Endothelial cell of umbilical vein (primary cell): ENCODE results near the gene LRP6. TPM values are rescaled to one million over a fixed set of nuclear protein-coding genes. Genes with fewer than 3 reads are reported as not detected.
A peak's percentile ranks its signal among the peaks of the same experiment; 100 is the strongest.

Experiments
- BruUV-seq: library from RNA; stranded (reverse); fragments of 400-500 nt; replicated peaks from 2 replicates; lab custom pipeline; 2021; lab: Mats Ljungman, UMichigan
- CTCF ChIA-PET: fragments of 300-600, 350-600 bp; sonication (Branson Sonifier 250); formaldehyde crosslinking; loops from one replicate; lab custom pipeline; 2021; ENCODE audit warnings: antibody characterized with exemption, inconsistent platforms; lab: Charles Lee
- POLR2A ChIA-PET: fragments of 300-600, 350-600 bp; sonication (Branson Sonifier 250); formaldehyde crosslinking; loops from one replicate; lab custom pipeline; 2021; ENCODE audit warnings: antibody characterized with exemption, inconsistent platforms; lab: Charles Lee
- DNase-seq: peaks from one replicate; pipeline ENCODE4 v3.0.0-alpha.2; 2011; ENCODE audit warnings: low read depth, low spot score
- FAIRE-seq: peaks from 2 replicates; lab custom pipeline; 2011; peaks lifted over from hg19 to GRCh38; lab: Jason Lieb, UNC
- H2AFZ ChIP-seq: 2 replicates; pipeline ENCODE4 v1.6.0; 2012; ENCODE audit warnings: low read depth, low read length, control low read depth, inconsistent platforms
- H3K27ac ChIP-seq: 2 replicates; pipeline ENCODE4 v1.5.1; 2011; ENCODE audit warnings: low read depth, mild to moderate bottlenecking, control low read depth, low read length, moderate library complexity; ENCODE audit not compliant: insufficient read depth
- H3K27me3 ChIP-seq, 2 experiments: 2 replicates each; pipeline versions ENCODE4 v1.6.0 to v1.6.1; 2011; ENCODE audit warnings: low read length in 2 of 2, mixed read lengths in 1 of 2; ENCODE audit not compliant: control insufficient read depth in 2 of 2, insufficient read depth in 2 of 2
- H3K36me3 ChIP-seq, 2 experiments: 2 replicates in 1 of 2; 3 replicates in 1 of 2; pipeline ENCODE4 v1.5.1; 2011; ENCODE audit warnings: low read length in 2 of 2, mild to moderate bottlenecking in 1 of 2, moderate library complexity in 1 of 2; ENCODE audit not compliant: control insufficient read depth in 2 of 2, insufficient read depth in 2 of 2; ENCODE audit errors: extremely low read depth in 1 of 2
- H3K4me1 ChIP-seq: 3 replicates; pipeline ENCODE4 v1.5.1; 2011; ENCODE audit warnings: mild to moderate bottlenecking, low read length; ENCODE audit not compliant: control insufficient read depth, insufficient read depth; ENCODE audit errors: extremely low read depth
- H3K4me2 ChIP-seq: 2 replicates; pipeline ENCODE4 v1.6.1; 2011; ENCODE audit warnings: low read length, control low read depth, mixed read lengths; ENCODE audit not compliant: insufficient read depth
- H3K4me3 ChIP-seq, 3 experiments: fragments of 200-600 bp in 1 of 3; sonication (generic), shearing (Covaris generic) in 1 of 3; replicated peaks in 1 of 3; 2 replicates each; pipeline ENCODE4 v1.5.1; 2011 to 2016; ENCODE audit warnings: control low read depth in 3 of 3, low read length in 3 of 3, mild to moderate bottlenecking in 2 of 3, inconsistent platforms in 1 of 3, low read depth in 1 of 3, moderate library complexity in 1 of 3; ENCODE audit not compliant: insufficient read depth in 1 of 3
- H3K79me2 ChIP-seq: 2 replicates; pipeline ENCODE4 v1.6.0; 2012; ENCODE audit warnings: low read length, inconsistent platforms; ENCODE audit not compliant: control insufficient read depth, insufficient read depth
- H3K9ac ChIP-seq: replicated peaks from 2 replicates; pipeline ENCODE3; 2011; ENCODE audit warnings: low read length, control low read depth; ENCODE audit not compliant: insufficient read depth; ENCODE audit errors: extremely low read depth
- H3K9me1 ChIP-seq: replicated peaks from 3 replicates; pipeline ENCODE4 v1.6.0; 2011; ENCODE audit warnings: mild to moderate bottlenecking, low read length; ENCODE audit not compliant: control insufficient read depth, insufficient read depth; ENCODE audit errors: extremely low read depth
- H3K9me3 ChIP-seq: replicated peaks from 2 replicates; pipeline ENCODE4 v1.5.1; 2012; ENCODE audit warnings: low read length, inconsistent platforms; ENCODE audit not compliant: control insufficient read depth, insufficient read depth
- H4K20me1 ChIP-seq: replicated peaks from 2 replicates; pipeline ENCODE3; 2011; ENCODE audit warnings: mild to moderate bottlenecking, low read length; ENCODE audit not compliant: control insufficient read depth, insufficient read depth; ENCODE audit errors: extremely low read depth
- EZH2 ChIP-seq: IDR thresholded peaks from 2 replicates; pipeline ENCODE4 v1.6.1; 2012; ENCODE audit warnings: borderline replicate concordance, low read depth, mild to moderate bottlenecking, moderate library complexity, low read length, inconsistent platforms; ENCODE audit not compliant: severe bottlenecking
- FOS ChIP-seq: IDR thresholded peaks from 2 replicates; pipeline ENCODE4 v1.6.1; 2011; ENCODE audit warnings: mild to moderate bottlenecking, low read length, moderate library complexity, borderline replicate concordance; ENCODE audit not compliant: insufficient read depth
- GATA2 ChIP-seq: IDR thresholded peaks from 2 replicates; pipeline ENCODE4 v1.7.0; 2011; ENCODE audit warnings: low read depth, mild to moderate bottlenecking, moderate library complexity, mixed read lengths, low read length; ENCODE audit not compliant: insufficient read length, insufficient read depth
- JUN ChIP-seq: IDR thresholded peaks from 2 replicates; pipeline ENCODE4 v1.6.1; 2011; ENCODE audit warnings: borderline replicate concordance, low read depth; ENCODE audit not compliant: insufficient read length, insufficient read depth
- MYC ChIP-seq: IDR thresholded peaks from one replicate; pipeline ENCODE4 v1.6.1; 2011; ENCODE audit warnings: mild to moderate bottlenecking, low read depth, low read length
- POLR2A ChIP-seq: IDR thresholded peaks from 2 replicates; pipeline ENCODE4 v1.6.1; 2012; ENCODE audit warnings: low read depth, mild to moderate bottlenecking, control low read depth, low read length
- POLR2AphosphoS5 ChIP-seq: IDR thresholded peaks from 2 replicates; pipeline ENCODE4 v1.6.1; 2012; ENCODE audit warnings: low read depth, mild to moderate bottlenecking, control low read depth, low read length, moderate library complexity; ENCODE audit not compliant: insufficient read depth
- dilution Hi-C: fragments of 300-500 bp; cut with MboI; formaldehyde crosslinking; loops from one replicate; pipeline ENCODE4 v1.15.0; 2019; ENCODE audit warnings: low sequenced_read_pairs; ENCODE audit not compliant: extremely low pct_ligation_motif_present
- intact Hi-C: fragments of 100-400 bp; cut with micrococcal nuclease; formaldehyde crosslinking; loops from one replicate; pipeline ENCODE4 v1.10.0; 2022
- polyA plus RNA-seq, 4 experiments: library from polyadenylated mRNA; depleted of rRNA in 3 of 4; stranded (reverse) in 3 of 4; unstranded in 1 of 4; fragments of >200 nt; gene quantifications; 2 replicates each; pipeline versions ENCODE4 v1.2.1 to v1.2.3, GENCODE V29; 2011 to 2012; ENCODE audit warnings: missing spikeins in 1 of 4
- total RNA-seq: library from RNA; stranded (reverse); gene quantifications from 2 replicates; pipeline ENCODE4 v1.2.3, GENCODE V29; 2021
- TF ChIP-seq, protein P1 (sequence below): IDR thresholded peaks from 2 replicates; pipeline ENCODE4 v1.6.1; 2011; ENCODE audit not compliant: insufficient read depth, insufficient read length
- TF ChIP-seq, protein P2 (sequence below), 2 donors: IDR thresholded peaks; 1 replicate in 1 of 2; 2 replicates in 1 of 2; pipeline ENCODE4 v1.5.1; 2011; ENCODE audit warnings: low read length in 2 of 2, mild to moderate bottlenecking in 2 of 2, moderate library complexity in 2 of 2, control low read depth in 1 of 2, inconsistent platforms in 1 of 2, low read depth in 1 of 2; ENCODE audit not compliant: insufficient read depth in 1 of 2; ENCODE audit errors: extremely low read depth in 1 of 2

LRP6 gene
- total and polyA plus RNA-seq, 2 donors (not counting 3 experiments of a cell fraction or from before 2014, with no cell fraction given), result 28.5 to 41.7 TPM

GRCh38 chr12:12266389-12266872 lies 413 bp downstream of the LRP6 start:
- POLR2A ChIA-PET, result interaction anchor here (0.6 to 1.6 kb wide), 22 partner anchors 11 to 974 kb away, joined by 3 to 10 read pairs (median 4); partner anchors contain the start of gene MANSC1
- Histone ChIP-seq H3K4me2 (peak overlapping the region; percentile 77), H3K9me3 (no peaks in the 10 kb centered on the region), H4K20me1 (no peaks in the 10 kb centered on the region), H3K27me3 (no peaks in the 10 kb centered on the region), H3K4me3 (peak overlapping the region; percentile 65 to 96 (median 88)), H3K9ac (peak overlapping the region; percentile 100), H2AFZ (peak overlapping the region; percentile 100), H3K9me1 (no peaks in the 10 kb centered on the region), H3K79me2 (peaks cover 42% of the 10 kb centered on the region), H3K4me1 (peaks cover 12% of the 10 kb centered on the region), H3K36me3 (no peaks in the 10 kb centered on the region), H3K27ac (peak overlapping the region; percentile 100)
- no TSS peak for BruUV-seq
- DNase-seq, result no peak
- CTCF ChIA-PET, result interaction anchor here (0.6 to 3.5 kb wide), 8 partner anchors 11 to 717 kb away, joined by 3 to 25 read pairs (median 4); no protein-coding TSS in a partner anchor
- no peak for FAIRE-seq
- intact Hi-C loops, result loop anchor here (1.0 to 10.0 kb wide), 5 partner anchors 60 to 185 kb away; no protein-coding TSS in a partner anchor
- dilution Hi-C loops, result no loop called here
- no peak for TF ChIP-seq JUN
- no peak for TF ChIP-seq FOS

- FAIRE-seq (no peak), DNase-seq (peak; percentile 58)
- Histone ChIP-seq H3K36me3 (no peaks in the 10 kb centered on the region), H3K9ac (peak overlapping the region; percentile 100), H3K79me2 (peaks cover 42% of the 10 kb centered on the region), H3K4me1 (peaks cover 12% of the 10 kb centered on the region), H2AFZ (peak overlapping the region; percentile 100), H3K9me1 (no peaks in the 10 kb centered on the region), H3K27ac (peak overlapping the region; percentile 100), H3K27me3 (no peaks in the 10 kb centered on the region), H3K4me3 (peak overlapping the region; percentile 65 to 96 (median 88)), H3K4me2 (peak overlapping the region; percentile 77), H4K20me1 (no peaks in the 10 kb centered on the region), H3K9me3 (no peaks in the 10 kb centered on the region)
- BruUV-seq, result TSS peak; percentile 38
- CTCF ChIA-PET, result interaction anchor here (0.6 to 3.5 kb wide), 6 partner anchors 10 to 298 kb away, joined by 3 to 25 read pairs (median 3); no protein-coding TSS in a partner anchor
- no peak for TF ChIP-seq JUN
- TF ChIP-seq POLR2AphosphoS5, result no peak
- no peak for TF ChIP-seq GATA2
- no peak for TF ChIP-seq MYC
- no peak for TF ChIP-seq POLR2A
- TF ChIP-seq, protein P1, sequence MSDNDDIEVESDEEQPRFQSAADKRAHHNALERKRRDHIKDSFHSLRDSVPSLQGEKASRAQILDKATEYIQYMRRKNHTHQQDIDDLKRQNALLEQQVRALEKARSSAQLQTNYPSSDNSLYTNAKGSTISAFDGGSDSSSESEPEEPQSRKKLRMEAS, result no peak
- TF ChIP-seq EZH2, result no peak
- TF ChIP-seq, protein P2, sequence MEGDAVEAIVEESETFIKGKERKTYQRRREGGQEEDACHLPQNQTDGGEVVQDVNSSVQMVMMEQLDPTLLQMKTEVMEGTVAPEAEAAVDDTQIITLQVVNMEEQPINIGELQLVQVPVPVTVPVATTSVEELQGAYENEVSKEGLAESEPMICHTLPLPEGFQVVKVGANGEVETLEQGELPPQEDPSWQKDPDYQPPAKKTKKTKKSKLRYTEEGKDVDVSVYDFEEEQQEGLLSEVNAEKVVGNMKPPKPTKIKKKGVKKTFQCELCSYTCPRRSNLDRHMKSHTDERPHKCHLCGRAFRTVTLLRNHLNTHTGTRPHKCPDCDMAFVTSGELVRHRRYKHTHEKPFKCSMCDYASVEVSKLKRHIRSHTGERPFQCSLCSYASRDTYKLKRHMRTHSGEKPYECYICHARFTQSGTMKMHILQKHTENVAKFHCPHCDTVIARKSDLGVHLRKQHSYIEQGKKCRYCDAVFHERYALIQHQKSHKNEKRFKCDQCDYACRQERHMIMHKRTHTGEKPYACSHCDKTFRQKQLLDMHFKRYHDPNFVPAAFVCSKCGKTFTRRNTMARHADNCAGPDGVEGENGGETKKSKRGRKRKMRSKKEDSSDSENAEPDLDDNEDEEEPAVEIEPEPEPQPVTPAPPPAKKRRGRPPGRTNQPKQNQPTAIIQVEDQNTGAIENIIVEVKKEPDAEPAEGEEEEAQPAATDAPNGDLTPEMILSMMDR (IDR thresholded peaks at IDR 0.05; ENCODE audit: extremely low read depth in 1 of 2, insufficient read depth in 1 of 2, low read depth in 1 of 2, low read length in 2 of 2), result no peak
- TF ChIP-seq FOS, result no peak
- intact Hi-C loops, result loop anchor here (1.0 to 10.0 kb wide), 5 partner anchors 61 to 184 kb away; no protein-coding TSS in a partner anchor
- POLR2A ChIA-PET, result interaction anchor here (0.6 to 1.5 kb wide), 7 partner anchors 14 to 233 kb away, joined by 3 to 10 read pairs (median 5); partner anchors contain the start of gene MANSC1
- dilution Hi-C loops, result no loop called here
Observed at GRCh38 chr12:12265571-12266388, 1.1 kb downstream of the LRP6 start.
